HEK293 (cell line): ENCODE results near the gene NR1H3.
"Not testable (repeated sequence)": the region's sequence is repeated elsewhere in the genome, so short reads cannot be mapped to it uniquely, and the experiment has no call there.

Experiments used
- CTCF ChIA-PET: fragments of 350-600 bp; formaldehyde crosslinking; extraction: SDS; loops from one replicate; lab custom pipeline; 2021; ENCODE audit warnings: antibody characterized with exemption; lab: Yijun Ruan, JAX
- POLR2A ChIA-PET: fragments of 300-600 bp; formaldehyde crosslinking; extraction: SDS; loops from one replicate; lab custom pipeline; 2020; ENCODE audit warnings: antibody characterized with exemption, inconsistent platforms; lab: Yijun Ruan, JAX
- H3K27ac ChIP-seq: fragments of 200-500 bp; sonication (Bioruptor generic); 2 replicates; pipeline ENCODE4 v1.5.1; 2014; ENCODE audit warnings: low read depth, low read length, control low read depth, inconsistent platforms; ENCODE audit errors: extremely low read depth
- H3K36me3 ChIP-seq, 2 experiments: fragments of 200-500 bp in 1 of 2; sonication (Bioruptor generic) in 1 of 2; 1 replicate in 1 of 2; 2 replicates in 1 of 2; pipeline ENCODE4 v1.5.1; 2014 to 2017; ENCODE audit warnings: inconsistent platforms in 2 of 2, low read length in 2 of 2; ENCODE audit not compliant: control insufficient read depth in 2 of 2, insufficient read depth in 1 of 2
- H3K4me1 ChIP-seq: fragments of 200-500 bp; sonication (Bioruptor generic); 2 replicates; pipeline ENCODE4 v1.5.1; 2014; ENCODE audit warnings: mild to moderate bottlenecking, low read length, inconsistent platforms; ENCODE audit not compliant: control insufficient read depth, insufficient read depth
- H3K4me3 ChIP-seq: 2 replicates; pipeline ENCODE4 v1.5.1; 2011; ENCODE audit warnings: low read depth, mild to moderate bottlenecking, control low read depth, low read length, moderate library complexity
- H3K9me3 ChIP-seq: fragments of 200-500 bp; sonication (Bioruptor generic); 2 replicates; pipeline ENCODE4 v1.5.1; 2014; ENCODE audit warnings: low read depth, low read length, inconsistent platforms; ENCODE audit not compliant: control insufficient read depth, insufficient read depth
- GFI1B ChIP-seq: fragments of 450-650 bp; formaldehyde crosslinking; IDR thresholded peaks from 2 replicates; pipeline ENCODE4 v1.5.1; 2016; ENCODE audit warnings: missing biosample characterization, missing genetic modification characterization
- KLF8 ChIP-seq: fragments of 450-650 bp; formaldehyde crosslinking; IDR thresholded peaks from 2 replicates; pipeline ENCODE4 v1.5.1; 2016; ENCODE audit warnings: missing biosample characterization, missing genetic modification characterization
- MEIS1 ChIP-seq: sonication (generic); formaldehyde crosslinking; IDR thresholded peaks from 2 replicates; pipeline ENCODE4 v1.8.1; 2022; ENCODE audit warnings: missing genetic modification reagents, mild to moderate bottlenecking, borderline replicate concordance
- PRDM10 ChIP-seq: fragments of 450-650 bp; formaldehyde crosslinking; IDR thresholded peaks from 2 replicates; pipeline ENCODE4 v1.5.1; 2016; ENCODE audit warnings: missing biosample characterization, missing genetic modification characterization
- ZNF18 ChIP-seq: fragments of 450-650 bp; formaldehyde crosslinking; IDR thresholded peaks from 2 replicates; pipeline ENCODE4 v1.5.1; 2016; ENCODE audit warnings: missing biosample characterization, missing genetic modification characterization
- ZNF223 ChIP-seq: fragments of 450-650 bp; formaldehyde crosslinking; IDR thresholded peaks from 2 replicates; pipeline ENCODE4 v1.5.1; 2016; ENCODE audit warnings: missing biosample characterization, missing genetic modification characterization
- ZNF354C ChIP-seq: fragments of 450-650 bp; formaldehyde crosslinking; IDR thresholded peaks from 2 replicates; pipeline ENCODE4 v1.5.1; 2016; ENCODE audit warnings: missing biosample characterization, missing genetic modification characterization, low read depth, borderline replicate concordance
- ZNF449 ChIP-seq: fragments of 450-650 bp; formaldehyde crosslinking; IDR thresholded peaks from 2 replicates; pipeline ENCODE4 v1.5.1; 2017; ENCODE audit warnings: missing biosample characterization, mild to moderate bottlenecking, missing genetic modification characterization, moderate library complexity
- ZNF488 ChIP-seq: fragments of 450-650 bp; formaldehyde crosslinking; IDR thresholded peaks from 2 replicates; pipeline ENCODE4 v1.5.1; 2016; ENCODE audit warnings: missing biosample characterization, missing genetic modification characterization
- ZNF513 ChIP-seq: fragments of 450-650 bp; IDR thresholded peaks from 2 replicates; pipeline ENCODE4 v1.5.1; 2018; ENCODE audit warnings: missing biosample characterization, missing genetic modification characterization
- ZNF600 ChIP-seq: fragments of 450-650 bp; formaldehyde crosslinking; IDR thresholded peaks from 2 replicates; pipeline ENCODE4 v1.5.1; 2016; ENCODE audit warnings: missing biosample characterization, missing genetic modification characterization
- ZNF660 ChIP-seq: fragments of 450-650 bp; IDR thresholded peaks from 2 replicates; pipeline ENCODE4 v1.5.1; 2018; ENCODE audit warnings: missing biosample characterization, mild to moderate bottlenecking, missing genetic modification characterization
- ZNF692 ChIP-seq: fragments of 450-650 bp; formaldehyde crosslinking; IDR thresholded peaks from 2 replicates; pipeline ENCODE4 v1.5.1; 2016; ENCODE audit warnings: missing biosample characterization, missing genetic modification characterization

NR1H3 gene

GRCh38 chr11:47308050-47308823 lies 50.4 kb downstream of the NR1H3 start (continued):
- TF ChIP-seq PRDM10 (tag by site-specific recombination) (no peak), GFI1B (tag by site-specific recombination) (no peak), ZNF600 (tag by site-specific recombination) (no peak), ZNF223 (tag by site-specific recombination) (no peak), ZNF660 (tag by site-specific recombination) (no peak), ZNF692 (tag by site-specific recombination) (no peak)

- ChIA-PET CTCF (no interaction called here), POLR2A (no interaction called here)
- Histone ChIP-seq H3K27ac (no peak overlapping the region), H3K4me1 (no peaks in the 10 kb centered on the region), H3K4me3 (no peak overlapping the region), H3K36me3 (peaks cover 0 to 51% of the 10 kb centered on the region in 2 experiments; a peak in 2 of 3 replicates), H3K9me3 (no peaks in the 10 kb centered on the region)
- TF ChIP-seq ZNF513 (tag by site-specific recombination) (no peak), ZNF488 (tag by site-specific recombination) (no peak)
These were observed 57.2 kb downstream of the NR1H3 start for GRCh38 chr11:47314992-47315391.

GRCh38 chr11:47316501-47316900 lies 58.7 kb downstream of the NR1H3 start:
- H3K4me1 ChIP-seq, H3K27ac ChIP-seq, POLR2A ChIA-PET, H3K4me3 ChIP-seq, CTCF ChIA-PET, H3K9me3 ChIP-seq: not testable (repeated sequence)
- peaks cover 0 to 46% of the 10 kb centered on the region in 2 experiments; a peak in 2 of 3 replicates for H3K36me3 ChIP-seq

- peaks cover 0 to 45% of the 10 kb centered on the region in 2 experiments; a peak in 2 of 3 replicates for H3K36me3 ChIP-seq
- ChIA-PET CTCF (no interaction called here), POLR2A (no interaction called here)
- H3K9me3 ChIP-seq, result no peaks in the 10 kb centered on the region
- H3K27ac ChIP-seq, result no peak overlapping the region
- H3K4me1 ChIP-seq, result no peaks in the 10 kb centered on the region
- no peak overlapping the region for H3K4me3 ChIP-seq
- TF ChIP-seq ZNF449 (tag by site-specific recombination), result no peak
- TF ChIP-seq ZNF18 (tag by site-specific recombination), result no peak
- no peak for TF ChIP-seq KLF8 (tag by site-specific recombination)
- TF ChIP-seq MEIS1 (CRISPR knock-in tag), result no peak
- TF ChIP-seq ZNF354C (tag by site-specific recombination), result no peak
These were observed 59.5 kb downstream of the NR1H3 start for GRCh38 chr11:47317064-47317828.
